ENCODE measurements around the gene ANKRD40CL.
"Not testable (repeated sequence)": the region's sequence is repeated elsewhere in the genome, so short reads cannot be mapped to it uniquely, and the experiment has no call there.

Gene ANKRD40CL

GRCh38 chr17:50763716-50764475, 3.4 kb downstream of the ANKRD40CL start:
- no peak for DNase-seq (ENCODE audit: low read depth in 1 of 2, low spot score in 1 of 2)

GRCh38 chr17:50762177-50762576, 5.1 kb downstream of the ANKRD40CL start:
- DNase-seq (ENCODE audit: low read depth in 1 of 2, low spot score in 1 of 2) = no peak

- no peak for DNase-seq (ENCODE audit: low read depth in 1 of 2, low spot score in 1 of 2)
Observed at GRCh38 chr17:50758989-50759544, 8.3 kb downstream of the ANKRD40CL start.

GRCh38 chr17:50758524-50758923, 8.8 kb downstream of the ANKRD40CL start:
- DNase-seq (ENCODE audit: low read depth in 1 of 2, low spot score in 1 of 2) = no peak

- no peak for DNase-seq (ENCODE audit: low read depth in 1 of 2, low spot score in 1 of 2)
Observed at GRCh38 chr17:50754521-50754920, 12.8 kb downstream of the ANKRD40CL start.

GRCh38 chr17:50749245-50749644, 18.1 kb downstream of the ANKRD40CL start:
- DNase-seq (ENCODE audit: low read depth in 1 of 2, low spot score in 1 of 2) = no peak

GRCh38 chr17:50745631-50746030, 21.7 kb downstream of the ANKRD40CL start:
- DNase-seq (ENCODE audit: low read depth in 1 of 2, low spot score in 1 of 2) = no peak

- DNase-seq (ENCODE audit: low read depth in 1 of 2, low spot score in 1 of 2) = no peak
Observed at GRCh38 chr17:50739098-50739497, 28.2 kb downstream of the ANKRD40CL start.

GRCh38 chr17:50737118-50737698, 30.1 kb downstream of the ANKRD40CL start:
- DNase-seq (ENCODE audit: low read depth in 1 of 2, low spot score in 1 of 2) = no peak

GRCh38 chr17:50735287-50735686, 32.0 kb downstream of the ANKRD40CL start:
- no peak for DNase-seq (ENCODE audit: low read depth in 1 of 2, low spot score in 1 of 2)

GRCh38 chr17:50731575-50732460, 35.5 kb downstream of the ANKRD40CL start:
- DNase-seq (ENCODE audit: low read depth in 1 of 2, low spot score in 1 of 2) = no peak

GRCh38 chr17:50728881-50729765, 38.2 kb downstream of the ANKRD40CL start:
- no peak for DNase-seq (ENCODE audit: low read depth in 1 of 2, low spot score in 1 of 2)

- DNase-seq (ENCODE audit: low read depth in 1 of 2, low spot score in 1 of 2) = no peak
Observed at GRCh38 chr17:50728112-50728429, 39.2 kb downstream of the ANKRD40CL start.

GRCh38 chr17:50725769-50726655, 41.3 kb downstream of the ANKRD40CL start:
- no peak for DNase-seq (ENCODE audit: low read depth in 1 of 2, low spot score in 1 of 2)

- DNase-seq (ENCODE audit: low read depth in 1 of 2, low spot score in 1 of 2) = not testable (repeated sequence)
Observed at GRCh38 chr17:50724622-50725021, 42.7 kb downstream of the ANKRD40CL start.

- DNase-seq (ENCODE audit: low read depth in 1 of 2, low spot score in 1 of 2) = no peak
Observed at GRCh38 chr17:50722746-50723145, 44.6 kb downstream of the ANKRD40CL start.

- no peak for DNase-seq (ENCODE audit: low read depth in 1 of 2, low spot score in 1 of 2)
Observed at GRCh38 chr17:50721194-50722010, 45.9 kb downstream of the ANKRD40CL start.

- peak in 1 of 2 donors; percentile 8 for DNase-seq (ENCODE audit: low read depth in 1 of 2, low spot score in 1 of 2)
Observed at GRCh38 chr17:50719924-50720794, 47.2 kb downstream of the ANKRD40CL start.
